GM04504 (cell line): Measurements from ENCODE around the gene UNC80.

Experiments
- DNase-seq: peaks from one replicate; pipeline ENCODE4 v3.0.0-alpha.2; 2012; ENCODE audit warnings: low read depth

Gene UNC80

GRCh38 chr2:209908511-209908910, 136.9 kb downstream of the UNC80 start:
- DNase-seq = no peak

GRCh38 chr2:209911486-209911885, 139.9 kb downstream of the UNC80 start:
- DNase-seq = no peak

- DNase-seq = no peak
These were observed 142.2 kb downstream of the UNC80 start for GRCh38 chr2:209913786-209914345.

- DNase-seq = no peak
These were observed 145.6 kb downstream of the UNC80 start for GRCh38 chr2:209917154-209917771.

GRCh38 chr2:209918251-209918650, 146.6 kb downstream of the UNC80 start:
- no peak for DNase-seq

- DNase-seq = no peak
These were observed 150.5 kb downstream of the UNC80 start for GRCh38 chr2:209922116-209922515.

- no peak for DNase-seq
These were observed 157.7 kb downstream of the UNC80 start for GRCh38 chr2:209929369-209929768.

GRCh38 chr2:209933499-209934483, 162.2 kb downstream of the UNC80 start:
- peak; percentile 27 for DNase-seq

GRCh38 chr2:209936106-209936666, 164.6 kb downstream of the UNC80 start:
- DNase-seq = no peak

GRCh38 chr2:209937893-209938292, 166.3 kb downstream of the UNC80 start:
- DNase-seq = no peak

- no peak for DNase-seq
These were observed 167.3 kb downstream of the UNC80 start for GRCh38 chr2:209938906-209939305.

- DNase-seq = no peak
These were observed 169.3 kb downstream of the UNC80 start for GRCh38 chr2:209940936-209941335.

GRCh38 chr2:209942426-209942825, 170.8 kb downstream of the UNC80 start:
- no peak for DNase-seq

GRCh38 chr2:209942936-209943605, 171.4 kb downstream of the UNC80 start:
- no peak for DNase-seq

GRCh38 chr2:209943776-209944175, 172.1 kb downstream of the UNC80 start:
- DNase-seq = no peak

GRCh38 chr2:209946539-209946938, 174.9 kb downstream of the UNC80 start:
- no peak for DNase-seq

- no peak for DNase-seq
These were observed 184.6 kb downstream of the UNC80 start for GRCh38 chr2:209956271-209956670.

GRCh38 chr2:209958016-209958415, 186.4 kb downstream of the UNC80 start:
- no peak for DNase-seq

- no peak for DNase-seq
These were observed 188.4 kb downstream of the UNC80 start for GRCh38 chr2:209960045-209960444.

- peak; percentile 12 for DNase-seq
These were observed 189.3 kb downstream of the UNC80 start for GRCh38 chr2:209960676-209961630.

- no peak for DNase-seq
These were observed 194.1 kb downstream of the UNC80 start for GRCh38 chr2:209965723-209966122.
